ENCODE measurements around the gene SCAI. TPM values are rescaled to one million over a fixed set of nuclear protein-coding genes. Genes with fewer than 3 reads are reported as not detected.

SCAI gene
- total RNA-seq, 2 donors from 2014 or later: 7.2 to 7.7 TPM

DNA sequence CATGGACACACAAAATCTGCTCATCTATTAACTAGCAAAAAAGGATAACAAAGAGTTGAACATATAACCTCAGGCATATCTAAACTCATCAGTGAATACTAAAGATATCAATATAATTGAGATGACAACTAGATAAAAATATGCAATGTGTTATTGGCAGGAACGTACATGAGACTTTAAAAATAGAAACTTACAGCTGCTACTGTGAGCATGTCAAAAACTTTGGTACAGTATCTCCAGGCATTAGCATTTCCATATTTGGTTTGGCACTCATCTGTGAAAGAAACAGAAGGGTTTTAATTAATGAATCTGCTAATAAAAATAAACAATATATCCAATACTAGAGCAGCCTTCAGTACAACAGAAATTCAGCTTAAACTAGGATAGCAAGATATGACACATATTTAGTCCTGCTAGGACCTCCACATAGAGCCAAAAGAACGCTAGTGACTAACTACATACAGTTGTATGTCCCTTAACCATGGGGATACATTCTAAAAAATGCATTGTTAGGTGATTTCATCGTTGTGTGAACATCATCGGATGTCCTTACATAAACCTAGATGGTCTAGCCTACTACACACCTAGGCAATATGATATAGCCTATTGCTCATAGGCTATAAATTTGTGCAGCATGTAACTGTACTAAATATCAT, 10.5 kb upstream of the SCAI start:
- ATAC-seq: no peak
- no peak for DNase-seq
- intact Hi-C loops (cut with DNase I, micrococcal nuclease): no loop called here

- ATAC-seq (no peak), DNase-seq (no peak)
- intact Hi-C loops (cut with DNase I, micrococcal nuclease): no loop called here
These were observed 8.4 kb upstream of the SCAI start for GRCh38 chr9:125151730-125152129.

DNA sequence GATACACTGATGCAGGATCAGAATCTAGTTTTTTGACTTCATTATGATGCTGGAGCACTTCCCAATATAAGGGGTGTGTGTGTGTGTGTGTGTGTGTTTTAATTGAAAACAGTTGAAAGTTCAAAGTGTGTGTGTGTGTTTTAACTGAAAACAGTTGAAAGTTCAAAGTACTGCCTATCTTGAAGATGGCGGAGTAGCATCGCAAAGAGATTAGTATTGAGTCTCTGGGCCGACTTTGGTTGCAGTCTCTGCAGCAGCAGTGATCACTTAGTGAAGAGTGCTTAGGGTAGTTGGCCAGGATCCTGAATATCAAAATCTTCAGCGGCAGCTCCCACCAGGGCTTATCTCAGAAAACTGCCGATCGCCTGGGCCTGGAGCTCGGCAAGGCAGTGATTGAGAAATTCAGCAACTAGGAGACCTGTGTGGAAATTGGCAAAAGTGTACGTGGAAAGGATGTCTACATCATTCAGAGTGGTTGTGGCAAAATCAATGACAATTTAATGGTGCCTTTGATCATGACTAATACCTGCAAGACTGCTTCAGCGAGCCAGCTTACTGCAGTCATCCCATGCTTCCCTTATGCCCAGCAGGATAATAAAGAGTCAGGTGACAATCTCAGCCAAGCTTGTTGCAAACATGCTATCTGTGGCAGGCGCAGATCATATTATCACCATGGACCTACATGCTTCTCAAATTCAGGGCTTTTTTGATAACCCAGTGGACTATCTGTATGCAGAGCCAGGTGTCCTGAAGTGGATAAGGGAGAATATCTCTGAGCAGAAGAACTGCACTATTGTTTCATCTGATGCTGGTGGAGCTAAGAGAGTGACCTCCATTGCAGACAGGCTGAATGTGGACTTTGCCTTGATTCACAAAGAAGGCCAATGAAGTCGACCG, 7.3 kb upstream of the SCAI start:
- intact Hi-C loops (cut with DNase I, micrococcal nuclease): no loop called here

DNA sequence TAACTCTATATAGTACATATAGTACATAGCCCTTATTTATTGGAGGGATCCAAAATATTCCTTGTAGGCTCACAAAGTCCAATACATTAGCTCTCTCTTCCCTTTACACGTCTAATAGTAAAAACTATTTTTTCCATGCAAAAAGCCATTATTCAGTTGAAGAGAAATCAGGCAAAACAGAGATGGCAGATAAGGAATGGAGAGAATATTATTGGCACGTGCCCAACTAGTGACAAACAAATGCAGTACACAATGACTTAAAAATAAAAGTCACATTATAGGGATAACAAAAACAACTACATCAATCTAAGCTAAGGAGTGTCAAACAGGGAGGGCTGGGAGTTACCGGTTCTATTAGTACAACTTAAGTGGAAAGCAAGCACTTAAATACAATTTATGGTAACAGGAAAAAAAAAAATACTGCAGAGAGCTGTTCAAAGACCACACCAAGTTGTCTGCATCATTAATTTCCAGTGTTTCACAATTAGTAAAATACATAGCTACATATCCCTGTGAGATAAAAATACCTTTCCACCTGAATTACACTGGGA, 4.1 kb upstream of the SCAI start:
- intact Hi-C loops (cut with DNase I, micrococcal nuclease): loop anchor here in 1 of 2 donors (10.0 kb wide), 2 partner anchors 203 to 283 kb away; partner anchors contain the start of genes ARPC5L, GOLGA1 and RPL35
- ATAC-seq (no peak), DNase-seq (no peak)

More for the DNA sequence above, 7.3 kb upstream of the SCAI start:
- DNase-seq (no peak), ATAC-seq (peak; percentile 13)

- intact Hi-C loops (cut with DNase I, micrococcal nuclease): loop anchor here in 1 of 2 donors (10.0 kb wide), 2 partner anchors 201 to 281 kb away; partner anchors contain the start of genes ARPC5L, GOLGA1 and RPL35
- DNase-seq (no peak), ATAC-seq (no peak)
These were observed 2.9 kb upstream of the SCAI start for GRCh38 chr9:125146247-125146646.

- no peak for DNase-seq
- ATAC-seq: no peak
- intact Hi-C loops (cut with DNase I, micrococcal nuclease): loop anchor here in 1 of 2 donors (10.0 kb wide), 2 partner anchors 201 to 281 kb away; partner anchors contain the start of genes ARPC5L, GOLGA1 and RPL35
These were observed 2.1 kb upstream of the SCAI start for GRCh38 chr9:125145425-125145824.

DNA sequence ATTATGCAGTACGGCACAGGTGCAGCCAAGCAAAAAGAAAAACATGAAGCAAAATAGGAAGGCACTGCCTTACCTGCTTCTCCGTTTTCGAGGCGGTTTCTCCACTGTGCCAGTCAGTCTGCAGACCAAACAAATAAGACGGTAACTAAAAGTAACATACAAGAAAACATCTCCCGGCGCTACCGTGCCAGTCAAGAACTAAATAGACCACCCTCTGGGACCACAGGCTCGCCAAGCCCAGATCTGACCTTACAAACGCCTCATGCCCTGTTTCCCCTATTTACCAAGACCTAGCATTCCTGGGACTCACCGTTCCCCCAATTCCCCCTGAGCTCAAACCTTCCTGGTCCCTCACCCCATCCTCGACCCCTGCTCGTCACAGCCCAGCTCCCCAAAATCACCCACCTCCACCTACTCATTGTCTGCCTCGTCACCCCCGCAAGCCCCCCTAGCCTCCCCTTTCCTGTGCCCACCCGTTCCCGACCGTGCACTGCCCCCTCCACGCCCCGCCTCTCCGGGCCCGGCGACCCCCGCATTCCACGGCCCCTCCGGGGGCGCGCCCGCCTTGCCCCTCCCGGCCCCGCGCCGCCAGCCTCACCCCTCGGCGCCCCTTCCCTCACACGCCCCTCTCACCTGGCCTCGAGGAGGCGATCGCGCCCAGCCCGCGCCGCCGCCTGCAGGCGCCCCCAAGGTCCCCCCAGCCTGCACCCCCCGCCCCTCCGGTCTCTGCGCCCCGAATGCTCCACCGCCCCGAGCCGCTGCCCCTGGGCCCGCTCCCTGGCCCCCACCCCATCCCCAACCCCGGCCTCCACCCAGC, 560 bp downstream of the SCAI start:
- intact Hi-C loops (cut with DNase I, micrococcal nuclease): loop anchor here in 1 of 2 donors (10.0 kb wide), 2 partner anchors 198 to 278 kb away; partner anchors contain the start of genes ARPC5L, GOLGA1 and RPL35
- peak; percentile 21 to 25 for DNase-seq

GRCh38 chr9:125141751-125142150, 1.6 kb downstream of the SCAI start:
- no peak for ATAC-seq
- intact Hi-C loops (cut with DNase I, micrococcal nuclease): loop anchor here in 1 of 2 donors (10.0 kb wide), 2 partner anchors 197 to 277 kb away; partner anchors contain the start of genes ARPC5L, GOLGA1 and RPL35
- DNase-seq: no peak

More for the DNA sequence above, 560 bp downstream of the SCAI start:
- no peak for ATAC-seq

- intact Hi-C loops (cut with DNase I, micrococcal nuclease): loop anchor here in 1 of 2 donors (10.0 kb wide), 2 partner anchors 196 to 276 kb away; partner anchors contain the start of genes ARPC5L, GOLGA1 and RPL35
- DNase-seq: no peak
- no peak for ATAC-seq
These were observed 2.1 kb downstream of the SCAI start for GRCh38 chr9:125141251-125141650.

GRCh38 chr9:125140576-125140975, 2.8 kb downstream of the SCAI start:
- DNase-seq (no peak), ATAC-seq (no peak)
- intact Hi-C loops (cut with DNase I, micrococcal nuclease): loop anchor here in 1 of 2 donors (10.0 kb wide), 2 partner anchors 196 to 276 kb away; partner anchors contain the start of genes ARPC5L, GOLGA1 and RPL35

GRCh38 chr9:125137200-125137599, 6.1 kb downstream of the SCAI start:
- intact Hi-C loops (cut with DNase I, micrococcal nuclease): no loop called here
- DNase-seq: no peak

DNA sequence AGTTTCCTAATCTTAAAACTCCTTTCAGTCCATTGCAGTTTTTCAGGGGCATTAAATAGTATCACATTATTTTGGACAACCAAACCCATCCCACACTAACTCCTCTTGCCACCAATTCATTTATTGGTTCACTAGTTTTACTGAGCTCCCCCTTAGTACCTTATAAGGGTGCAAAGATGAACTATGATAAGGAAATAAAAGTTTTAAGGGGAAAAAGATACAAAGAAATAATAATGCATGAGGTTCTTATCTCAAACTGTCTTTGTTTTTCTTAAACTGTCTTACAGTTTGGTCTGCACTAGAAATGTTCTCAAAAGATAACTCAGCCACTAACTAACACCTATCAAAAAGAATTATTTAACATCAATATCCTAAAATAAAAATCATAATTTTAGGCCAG, 8.4 kb downstream of the SCAI start:
- no peak for DNase-seq

More at GRCh38 chr9:125137200-125137599, 6.1 kb downstream of the SCAI start:
- no peak for ATAC-seq

GRCh38 chr9:125133403-125134329, 9.7 kb downstream of the SCAI start:
- DNase-seq (no peak), ATAC-seq (no peak)
- intact Hi-C loops (cut with DNase I, micrococcal nuclease): no loop called here

More for the DNA sequence above, 8.4 kb downstream of the SCAI start:
- no peak for ATAC-seq
- intact Hi-C loops (cut with DNase I, micrococcal nuclease): no loop called here

DNA sequence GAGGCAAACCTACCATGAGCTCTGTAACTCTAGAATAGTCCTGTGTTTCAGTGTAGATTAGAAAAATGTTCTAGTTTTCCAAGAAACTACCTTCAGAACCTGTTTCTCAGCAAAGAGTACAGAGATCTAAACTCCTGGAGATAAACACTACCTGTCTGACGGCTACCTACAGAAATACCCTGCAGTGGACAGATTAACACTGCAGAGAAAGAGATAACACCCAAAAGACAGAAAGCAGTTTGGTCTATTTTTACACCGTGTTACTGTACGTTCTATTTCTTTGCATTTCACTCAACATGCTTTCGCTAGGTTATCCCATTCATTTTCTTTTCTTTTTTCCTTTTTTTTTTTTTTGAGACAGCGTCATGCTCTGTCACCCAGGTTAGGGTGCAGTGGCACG, 11.6 kb downstream of the SCAI start:
- intact Hi-C loops (cut with DNase I, micrococcal nuclease): no loop called here
- ATAC-seq (no peak), DNase-seq (no peak)

DNA sequence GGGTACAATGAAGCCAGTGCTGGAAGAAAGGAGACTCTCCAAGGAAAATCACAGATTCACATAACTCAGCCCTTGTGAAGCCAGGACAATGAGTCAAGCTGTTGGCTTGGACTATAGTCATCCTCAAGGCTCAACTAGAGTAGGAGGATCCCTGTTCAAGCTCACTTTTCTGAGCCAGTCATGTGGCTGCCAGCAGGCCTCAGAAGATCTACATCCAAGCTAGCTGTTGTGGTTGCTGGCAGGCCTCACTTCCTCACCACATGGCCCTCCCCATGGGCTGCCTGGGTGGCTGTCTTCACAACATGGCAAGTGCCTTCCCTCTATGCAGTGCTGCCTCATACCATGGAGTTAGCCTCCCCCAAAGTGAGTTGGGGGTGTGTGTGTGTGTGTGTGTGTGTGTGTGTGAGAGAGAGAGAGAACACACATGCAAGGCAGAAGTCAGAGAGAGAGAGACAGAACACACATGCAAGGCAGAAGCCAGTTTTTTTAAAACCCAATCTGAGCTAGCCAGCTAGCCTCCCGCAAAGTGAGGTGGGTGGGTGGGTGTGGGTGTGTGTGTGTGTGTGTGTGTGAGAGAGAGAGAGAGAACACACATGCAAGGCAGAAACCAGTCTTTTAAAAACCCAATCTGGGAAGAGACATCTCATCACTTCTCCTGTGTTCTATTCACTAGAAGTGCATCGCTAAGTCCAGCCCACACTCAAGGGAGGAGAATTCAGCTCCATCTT, 17.1 kb downstream of the SCAI start:
- peak; percentile 65 for ATAC-seq
- peak; percentile 66 to 80 for DNase-seq
- intact Hi-C loops (cut with DNase I, micrococcal nuclease): no loop called here

DNA sequence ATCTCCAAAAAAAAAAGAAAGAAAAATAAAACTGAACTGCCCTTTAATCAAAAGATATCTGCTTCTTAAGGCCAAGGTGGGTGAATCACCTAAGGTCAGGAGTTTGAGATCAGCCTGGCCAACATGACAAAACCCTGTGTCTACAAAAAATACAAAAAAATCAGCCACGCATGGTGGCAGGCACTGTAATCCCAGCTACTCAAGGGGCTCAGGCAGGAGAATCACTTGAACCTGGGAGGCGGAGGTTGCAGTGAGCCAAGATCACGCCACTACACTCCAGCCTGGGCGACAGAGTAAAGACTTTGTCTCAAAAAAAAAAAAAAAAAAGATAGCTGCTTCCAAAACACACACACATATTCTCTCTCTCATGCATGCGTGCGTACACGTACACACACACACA, 17.8 kb downstream of the SCAI start:
- intact Hi-C loops (cut with DNase I, micrococcal nuclease): no loop called here
- ATAC-seq (no peak), DNase-seq (no peak)

GRCh38 chr9:125121146-125121545, 22.2 kb downstream of the SCAI start:
- DNase-seq (no peak), ATAC-seq (peak; percentile 47)
- intact Hi-C loops (cut with DNase I, micrococcal nuclease): no loop called here
